Tibial nerve (tissue), 4 donors: Measurements from ENCODE around the gene ERF.

Experiments used
- CTCF ChIP-seq, 5 experiments: fragments of 200-600 bp in 3 of 5; fragments of 450-650 bp in 2 of 5; sonication (generic) in 3 of 5; IDR thresholded peaks; one replicate each; pipeline ENCODE4 v1.5.1; 2016 to 2019; ENCODE audit warnings: antibody characterized with exemption in 5 of 5, mild to moderate bottlenecking in 3 of 5, moderate library complexity in 2 of 5
- EP300 ChIP-seq, 2 donors: sonication (generic); formaldehyde crosslinking; IDR thresholded peaks; one replicate each; pipeline ENCODE4 v1.6.1; 2017; ENCODE audit warnings: antibody characterized with exemption in 2 of 2, mild to moderate bottlenecking in 1 of 2
- POLR2A ChIP-seq, 2 donors: fragments of 450-650 bp; IDR thresholded peaks; one replicate each; pipeline ENCODE4 v1.6.1; 2017; ENCODE audit warnings: antibody characterized with exemption in 2 of 2, mild to moderate bottlenecking in 2 of 2, moderate library complexity in 2 of 2

- TF ChIP-seq CTCF (IDR thresholded peaks at IDR 0.05) (no peak), POLR2A (IDR thresholded peaks at IDR 0.05) (no peak), EP300 (IDR thresholded peaks at IDR 0.05) (no peak)
Observed at GRCh38 chr19:42292963-42293362, 38.0 kb upstream of the ERF start.
